H1 (cell line): ENCODE measurements around the gene APOL3. TPM values are rescaled to one million over a fixed set of nuclear protein-coding genes. Genes with fewer than 3 reads are reported as not detected.

Experiments
- CTBP2 ChIP-seq: IDR thresholded peaks from 2 replicates; pipeline ENCODE4 v1.7.0; 2011; ENCODE audit warnings: borderline replicate concordance, mild to moderate bottlenecking, moderate library complexity, mixed read lengths, low read length; ENCODE audit not compliant: insufficient read depth, insufficient read length
- CTCF ChIP-seq, 3 experiments: IDR thresholded peaks; 1 replicate in 2 of 3; 2 replicates in 1 of 3; pipeline versions ENCODE4 v1.5.1 to v1.6.1; 2011; ENCODE audit warnings: low read length in 3 of 3, mild to moderate bottlenecking in 3 of 3, inconsistent platforms in 2 of 3, low read depth in 1 of 3, moderate library complexity in 1 of 3; ENCODE audit not compliant: insufficient read depth in 1 of 3; ENCODE audit errors: control extremely low read depth in 1 of 3
- NRF1 ChIP-seq: IDR thresholded peaks from 2 replicates; pipeline ENCODE4 v1.6.1; 2011; ENCODE audit warnings: mild to moderate bottlenecking, low read depth, low read length, improper control_type of control experiment
- POU5F1 ChIP-seq: IDR thresholded peaks from 2 replicates; pipeline ENCODE4 v1.6.1; 2011; ENCODE audit warnings: low read depth, mild to moderate bottlenecking, low read length, moderate library complexity
- SIN3A ChIP-seq, 2 experiments: IDR thresholded peaks in 1 of 2; conservative IDR thresholded peaks in 1 of 2; 2 replicates each; pipeline ENCODE4 v1.6.1; 2011 to 2012; ENCODE audit warnings: low read length in 2 of 2, improper control_type of control experiment in 1 of 2, low read depth in 1 of 2, mild to moderate bottlenecking in 1 of 2
- TAF7 ChIP-seq: optimal IDR thresholded peaks from 2 replicates; pipeline ENCODE3; 2011; ENCODE audit warnings: low read depth, mild to moderate bottlenecking, inconsistent platforms, low read length, moderate library complexity, borderline replicate concordance
- polyA plus RNA-seq, 7 experiments: library from polyadenylated mRNA; depleted of rRNA in 3 of 7; stranded (reverse) in 5 of 7; unstranded in 2 of 7; fragments of >200 nt in 5 of 7; fragments of 200-250 nt in 2 of 7; gene quantifications; 1 replicate in 5 of 7; 2 replicates in 1 of 7; 4 replicates in 1 of 7; pipeline versions ENCODE4 v1.2.1 to v1.2.3, GENCODE V29; 2011 to 2013; ENCODE audit warnings: missing spikeins in 2 of 7, mixed read lengths in 2 of 7
- total RNA-seq: library from RNA; stranded (reverse); fragmentation: NEBNext Ultra II Directional; extraction: Animal tissue kit (Norgen Biotek cat#: 25700); gene quantifications from 2 replicates; pipeline ENCODE4 v1.2.1, GENCODE V29; 2021

The APOL3 gene
- total and polyA plus RNA-seq, 2 of the 8 experiments (the other 6 are each of a cell fraction or from before 2014, with no cell fraction given) = 0.12 TPM; not detected in 1

- TF ChIP-seq CTCF (IDR thresholded peaks at IDR 0.05; ENCODE audit: control extremely low read depth in 1 of 3, insufficient read depth in 1 of 3, low read depth in 1 of 3, low read length in 3 of 3) (no peak), CTBP2 (no peak), POU5F1 (no peak), TAF7 (no peak), SIN3A (conservative IDR thresholded peaks at IDR 0.05 in 1 of 2, IDR thresholded peaks at IDR 0.05 in 1 of 2; ENCODE audit: low read depth in 1 of 2, low read length in 2 of 2) (no peak), NRF1 (no peak)
Measured at GRCh38 chr22:36154423-36154945, 6.1 kb downstream of the APOL3 start (continued).
